SH-SY5Y (cell line): ENCODE results near the gene KIAA1549.

Experiments
- GATA2 ChIP-seq: IDR thresholded peaks from 2 replicates; pipeline ENCODE4 v1.6.1; 2011; ENCODE audit warnings: mild to moderate bottlenecking, low read depth, low read length
- GATA3 ChIP-seq: IDR thresholded peaks from 2 replicates; pipeline ENCODE4 v1.6.1; 2011; ENCODE audit warnings: low read depth, mild to moderate bottlenecking, low read length, moderate library complexity

- TF ChIP-seq GATA3: no peak
- no peak for TF ChIP-seq GATA2
Measured at GRCh38 chr7:138871814-138872090, 109.4 kb downstream of the KIAA1549 start.
